NOMO-1 treated with dmso at 0.1 percent for 144 hours (cell line): ENCODE results near the gene LARGE1.

Experiments
- DNase-seq: peaks from one replicate; lab custom pipeline; 2025; ENCODE audit not compliant: unreplicated experiment; lab: John Stamatoyannopoulos, UW

The LARGE1 gene

GRCh38 chr22:33920197-33920540, at the start of gene LARGE1:
Gene LARGE1 (minus strand): TSS chr22:33920476.
- DNase-seq: no peak

- DNase-seq: no peak
Measured at GRCh38 chr22:33969045-33969444, 48.8 kb upstream of the LARGE1 start.

GRCh38 chr22:33964121-33964520, 43.8 kb upstream of the LARGE1 start:
- DNase-seq: no peak

GRCh38 chr22:33962409-33962808, 42.1 kb upstream of the LARGE1 start:
- DNase-seq: no peak

- DNase-seq: no peak
Measured at GRCh38 chr22:33958741-33959140, 38.5 kb upstream of the LARGE1 start.

GRCh38 chr22:33957086-33957485, 36.8 kb upstream of the LARGE1 start:
- no peak for DNase-seq

GRCh38 chr22:33952776-33953175, 32.5 kb upstream of the LARGE1 start:
- DNase-seq: no peak

GRCh38 chr22:33940741-33941140, 20.5 kb upstream of the LARGE1 start:
- DNase-seq: no peak

GRCh38 chr22:33932997-33933396, 12.7 kb upstream of the LARGE1 start:
- DNase-seq: no peak

- no peak for DNase-seq
Measured at GRCh38 chr22:33931406-33931805, 11.1 kb upstream of the LARGE1 start.

- DNase-seq: no peak
Measured at GRCh38 chr22:33927752-33928151, 7.5 kb upstream of the LARGE1 start.

GRCh38 chr22:33925194-33925593, 4.9 kb upstream of the LARGE1 start:
- DNase-seq: no peak

GRCh38 chr22:33923660-33924246, 3.5 kb upstream of the LARGE1 start:
- peak; percentile 0 for DNase-seq

- no peak for DNase-seq
Measured at GRCh38 chr22:33923033-33923432, 2.8 kb upstream of the LARGE1 start.

GRCh38 chr22:33922349-33922681, 2.0 kb upstream of the LARGE1 start:
- DNase-seq: no peak

- DNase-seq: no peak
Measured at GRCh38 chr22:33921525-33922348, 1.5 kb upstream of the LARGE1 start.

GRCh38 chr22:33920927-33921524, 750 bp upstream of the LARGE1 start:
- DNase-seq: no peak

- no peak for DNase-seq
Measured at GRCh38 chr22:33919391-33920196, 682 bp downstream of the LARGE1 start.

- no peak for DNase-seq
Measured at GRCh38 chr22:33918676-33919365, 1.5 kb downstream of the LARGE1 start.

GRCh38 chr22:33917744-33918406, 2.4 kb downstream of the LARGE1 start:
- no peak for DNase-seq

GRCh38 chr22:33914699-33915098, 5.6 kb downstream of the LARGE1 start:
- no peak for DNase-seq
